DMS153 treated with DMSO at 0.1 percent for 48 hours (cell line): ENCODE results near the gene OR4F29.
"Not testable (repeated sequence)": the region's sequence is repeated elsewhere in the genome, so short reads cannot be mapped to it uniquely, and the experiment has no call there.

Source experiments
- DNase-seq: peaks from one replicate; lab custom pipeline; 2025; ENCODE audit not compliant: unreplicated experiment; lab: John Stamatoyannopoulos, UW

OR4F29 gene

GRCh38 chr1:451578-451977 lies at the start of gene OR4F29:
Gene OR4F29, minus strand, starts transcription at chr1:451678. Its CDS starts 0 bp downstream, at chr1:451678.
- DNase-seq = not testable (repeated sequence)
